Right atrium auricular region (tissue), 2 donors: ENCODE measurements around the gene SEPSECS. TPM values are rescaled to one million over a fixed set of nuclear protein-coding genes. Genes with fewer than 3 reads are reported as not detected.
A peak's percentile ranks its signal among the peaks of the same experiment; 100 is the strongest.
"Not testable (repeated sequence)": the region's sequence is repeated elsewhere in the genome, so short reads cannot be mapped to it uniquely, and the experiment has no call there.

Source experiments
- DNase-seq: peaks from one replicate; pipeline ENCODE4 v3.0.0-alpha.2; 2019; ENCODE audit warnings: low spot score
- H3K27ac ChIP-seq, 2 donors: fragments of 200-600 bp; sonication (generic); 1 replicate in 1 of 2; 2 replicates in 1 of 2; pipeline ENCODE4 v1.5.1; 2016 to 2019
- H3K27me3 ChIP-seq, 2 donors: fragments of 200-600 bp; sonication (generic); one replicate each; pipeline versions ENCODE4 v1.5.1 to v1.6.0; 2017 to 2019
- H3K36me3 ChIP-seq: fragments of 200-600 bp; sonication (generic); one replicate; pipeline ENCODE4 v1.5.1; 2016
- H3K4me1 ChIP-seq, 2 donors: fragments of 200-600 bp; sonication (generic); one replicate each; pipeline versions ENCODE4 v1.5.1 to v1.6.0; 2017 to 2019
- H3K4me3 ChIP-seq, 2 donors: fragments of 200-600 bp; sonication (generic); 1 replicate in 1 of 2; 2 replicates in 1 of 2; pipeline ENCODE4 v1.5.1; 2017 to 2019; ENCODE audit warnings: mild to moderate bottlenecking in 1 of 2, moderate library complexity in 1 of 2
- H3K9me3 ChIP-seq, 2 donors: fragments of 200-600 bp; sonication (generic); one replicate each; pipeline ENCODE4 v1.5.1; 2019
- CTCF ChIP-seq, 2 donors: fragments of 200-600 bp; sonication (generic); IDR thresholded peaks; one replicate each; pipeline ENCODE4 v1.5.1; 2019; ENCODE audit warnings: antibody characterized with exemption in 2 of 2
- total RNA-seq, 2 donors: library from RNA; depleted of rRNA; stranded (reverse); fragments of >200 nt; gene quantifications; one replicate each; pipeline ENCODE4 v1.1.0, GENCODE V29; 2016

Gene SEPSECS
- total RNA-seq, 2 donors from 2014 or later, result 2.4 to 3.9 TPM

GRCh38 chr4:25088093-25088952 lies 71.9 kb downstream of the SEPSECS start:
- TF ChIP-seq CTCF (IDR thresholded peaks at IDR 0.05), result no peak
- Histone ChIP-seq H3K4me1 (peaks cover 0 to 40% of the 10 kb centered on the region in 2 donors), H3K4me3 (peak overlapping the region; percentile 33 to 43), H3K36me3 (no peaks in the 10 kb centered on the region), H3K27ac (peak overlapping the region; percentile 83 to 90), H3K27me3 (no peaks in the 10 kb centered on the region), H3K9me3 (peaks cover 0 to 4% of the 10 kb centered on the region in 2 donors)
- DNase-seq, result no peak

- H3K27ac ChIP-seq, result peak overlapping the region in 1 of 2 donors; percentile 83
- H3K36me3 ChIP-seq, result no peaks in the 10 kb centered on the region
Observed at GRCh38 chr4:25085671-25086070, 74.6 kb downstream of the SEPSECS start.

GRCh38 chr4:25083441-25083840 lies 76.8 kb downstream of the SEPSECS start:
- not testable (repeated sequence) for H3K4me3 ChIP-seq, H3K36me3 ChIP-seq, DNase-seq, H3K27me3 ChIP-seq, H3K27ac ChIP-seq, H3K9me3 ChIP-seq
- H3K4me1 ChIP-seq, result peaks cover 0 to 27% of the 10 kb centered on the region in 2 donors

More at GRCh38 chr4:25085671-25086070, 74.6 kb downstream of the SEPSECS start:
- Histone ChIP-seq H3K4me1 (peaks cover 0 to 40% of the 10 kb centered on the region in 2 donors), H3K27me3 (no peaks in the 10 kb centered on the region), H3K4me3 (no peak overlapping the region), H3K9me3 (no peaks in the 10 kb centered on the region)
- no peak for TF ChIP-seq CTCF (IDR thresholded peaks at IDR 0.05)
- no peak for DNase-seq

GRCh38 chr4:25081866-25082471 lies 78.3 kb downstream of the SEPSECS start:
- H3K4me1 ChIP-seq, result peaks cover 0 to 12% of the 10 kb centered on the region in 2 donors
- no peaks in the 10 kb centered on the region for H3K36me3 ChIP-seq
- no peak overlapping the region for H3K4me3 ChIP-seq
- H3K9me3 ChIP-seq, result no peaks in the 10 kb centered on the region
- no peaks in the 10 kb centered on the region for H3K27me3 ChIP-seq
- no peak for TF ChIP-seq CTCF (IDR thresholded peaks at IDR 0.05)
- no peak for DNase-seq
- H3K27ac ChIP-seq, result peak overlapping the region; percentile 20 to 42

GRCh38 chr4:25080571-25080970 lies 79.7 kb downstream of the SEPSECS start:
- H3K4me1 ChIP-seq, result peaks cover 0 to 3% of the 10 kb centered on the region in 2 donors

More at GRCh38 chr4:25080571-25080970, 79.7 kb downstream of the SEPSECS start:
- H3K27ac ChIP-seq, result no peak overlapping the region
- no peaks in the 10 kb centered on the region for H3K36me3 ChIP-seq
- H3K9me3 ChIP-seq, result no peaks in the 10 kb centered on the region
- TF ChIP-seq CTCF (IDR thresholded peaks at IDR 0.05), result no peak
- no peak for DNase-seq
- H3K27me3 ChIP-seq, result no peaks in the 10 kb centered on the region
- no peak overlapping the region for H3K4me3 ChIP-seq
